PC-3 (cell line): Measurements from ENCODE around the gene SEMA4C. TPM values are rescaled to one million over a fixed set of nuclear protein-coding genes. Genes with fewer than 3 reads are reported as not detected.
A peak's percentile ranks its signal among the peaks of the same experiment; 100 is the strongest.

Experiments used
- ATAC-seq: fragments of 200-7000 bp; cut with Tn5 transposase; 2 replicates; pipeline ENCODE4 v1.9.1; 2020; ENCODE audit warnings: mild to moderate bottlenecking, moderate library complexity
- BruUV-seq: library from RNA; stranded (reverse); fragments of 400-500 nt; replicated peaks from 2 replicates; lab custom pipeline; 2021; lab: Mats Ljungman, UMichigan
- CTCF ChIA-PET: fragments of 300-600 bp; sonication (Branson Sonifier 250); formaldehyde crosslinking; loops from one replicate; lab custom pipeline; 2022; ENCODE audit warnings: antibody characterized with exemption; lab: Charles Lee
- POLR2A ChIA-PET: fragments of 300-600 bp; sonication (Branson Sonifier 250); formaldehyde crosslinking; loops from one replicate; lab custom pipeline; 2022; ENCODE audit warnings: antibody characterized with exemption; ENCODE audit not compliant: unreplicated experiment; lab: Charles Lee
- DNase-seq: peaks from one replicate; pipeline ENCODE4 v3.0.0-alpha.2; 2015
- H2AFZ ChIP-seq: fragments of 300-600 bp; sonication (generic); 2 replicates; pipeline ENCODE4 v1.6.0; 2016; ENCODE audit warnings: antibody characterized with exemption, low read length
- H3F3A ChIP-seq: fragments of 300-600 bp; sonication (generic); one replicate; pipeline ENCODE4 v1.6.0; 2017; ENCODE audit warnings: antibody characterized with exemption, low read length, control low read depth, mild to moderate bottlenecking; ENCODE audit not compliant: unreplicated experiment
- H3K27ac ChIP-seq: fragments of 300-600 bp; sonication (generic); 2 replicates; pipeline ENCODE4 v1.5.1; 2016; ENCODE audit warnings: mild to moderate bottlenecking, low read length
- H3K27me3 ChIP-seq: fragments of 300-600 bp; sonication (generic); 2 replicates; pipeline ENCODE4 v1.6.1; 2016; ENCODE audit warnings: low read length, mixed read lengths
- H3K36me3 ChIP-seq: fragments of 300-600 bp; sonication (generic); 2 replicates; pipeline ENCODE4 v1.6.1; 2016; ENCODE audit warnings: low read depth, mixed run types, low read length, mixed read lengths
- H3K4me1 ChIP-seq: fragments of 300-600 bp; sonication (generic); 2 replicates; pipeline ENCODE4 v1.5.1; 2016; ENCODE audit warnings: low read length; ENCODE audit not compliant: insufficient read depth
- H3K4me2 ChIP-seq: fragments of 300-600 bp; sonication (generic); 2 replicates; pipeline ENCODE4 v1.6.0; 2016; ENCODE audit warnings: low read length
- H3K4me3 ChIP-seq: fragments of 300-600 bp; sonication (generic); 2 replicates; pipeline ENCODE4 v1.5.1; 2016; ENCODE audit warnings: mild to moderate bottlenecking, low read length, mixed read lengths
- H3K79me2 ChIP-seq: fragments of 300-600 bp; sonication (generic); 2 replicates; pipeline ENCODE4 v1.6.1; 2017; ENCODE audit warnings: low read length, mixed read lengths
- H3K9ac ChIP-seq: fragments of 300-600 bp; sonication (generic); 2 replicates; pipeline ENCODE4 v1.6.0; 2016; ENCODE audit warnings: mild to moderate bottlenecking, low read length
- H3K9me2 ChIP-seq: fragments of 300-600 bp; sonication (generic); replicated peaks from 2 replicates; pipeline ENCODE4 v1.6.1; 2016; ENCODE audit warnings: mixed run types, low read length, mixed read lengths
- H3K9me3 ChIP-seq: fragments of 300-600 bp; sonication (generic); 2 replicates; pipeline ENCODE4 v1.6.1; 2016; ENCODE audit warnings: low read length, mixed read lengths
- H4K20me1 ChIP-seq: fragments of 300-600 bp; sonication (generic); 2 replicates; pipeline ENCODE4 v1.6.1; 2016; ENCODE audit warnings: low read length, mixed read lengths
- CTCF ChIP-seq: fragments of 300-600 bp; sonication (generic); conservative IDR thresholded peaks from 2 replicates; pipeline ENCODE4 v1.5.1; 2017; ENCODE audit warnings: antibody characterized with exemption, low read depth, mild to moderate bottlenecking, low read length
- EZH2 ChIP-seq: fragments of 300-600 bp; sonication (generic); IDR thresholded peaks from one replicate; pipeline ENCODE4 v1.6.1; 2017; ENCODE audit warnings: antibody characterized with exemption, mild to moderate bottlenecking, low read length; ENCODE audit not compliant: unreplicated experiment
- EZH2phosphoT487 ChIP-seq: fragments of 300-600 bp; sonication (generic); IDR thresholded peaks from 2 replicates; pipeline ENCODE4 v1.6.1; 2018; ENCODE audit warnings: mild to moderate bottlenecking, antibody characterized with exemption, low read length, borderline replicate concordance
- intact Hi-C: fragments of 100-400 bp; cut with micrococcal nuclease; formaldehyde crosslinking; loops from 2 replicates; pipeline ENCODE4 v1.9.0; 2023
- total RNA-seq: library from RNA; depleted of rRNA; stranded (reverse); fragments of >200 nt; gene quantifications from 2 replicates; pipeline ENCODE4 v1.2.3, GENCODE V29; 2014

The SEMA4C gene
- total RNA-seq, 1 experiment from 2014 or later = 20.6 TPM

- TSS peak; percentile 51 for BruUV-seq
- Histone ChIP-seq H4K20me1 (no peaks in the 10 kb centered on the region), H3K36me3 (peaks cover 4% of the 10 kb centered on the region; the same call in 1 of the 2 replicates), H3F3A (no peaks in the 10 kb centered on the region), H3K4me3 (peak overlapping the region; percentile 97), H3K4me1 (peaks cover 41% of the 10 kb centered on the region), H3K27ac (no peak overlapping the region), H2AFZ (peak overlapping the region; percentile 75; the same call in 1 of the 2 replicates), H3K4me2 (peak overlapping the region; percentile 98), H3K27me3 (no peaks in the 10 kb centered on the region), H3K79me2 (peaks cover 34% of the 10 kb centered on the region), H3K9me3 (no peaks in the 10 kb centered on the region), H3K9ac (no peak overlapping the region), H3K9me2 (no peaks in the 10 kb centered on the region)
- TF ChIP-seq CTCF (no peak), EZH2 (no peak), EZH2phosphoT487 (no peak)
- CTCF ChIA-PET = interaction anchor here (0.6 kb wide), 1 partner anchor 13 kb away, joined by 4 read pairs; the partner anchor contains the start of gene ANKRD39
- no peak for DNase-seq
- ATAC-seq = no peak
- POLR2A ChIA-PET = interaction anchor here (0.5 kb wide), 1 partner anchor 99 kb away, joined by 3 read pairs; no protein-coding TSS in a partner anchor
- intact Hi-C loops = loop anchor here (5.0 kb wide), 1 partner anchor 82 kb away; no protein-coding TSS in a partner anchor
Observed at GRCh38 chr2:96870626-96871255, 861 bp upstream of the SEMA4C start.

GRCh38 chr2:96869281-96869821 lies 529 bp downstream of the SEMA4C start:
- no peaks in the 10 kb centered on the region for H3K27me3 ChIP-seq
- peaks cover 35% of the 10 kb centered on the region for H3K79me2 ChIP-seq
- peak overlapping the region; percentile 91 for H3K9ac ChIP-seq
- H3K36me3 ChIP-seq = peaks cover 14% of the 10 kb centered on the region; the same call in 1 of the 2 replicates
- TF ChIP-seq CTCF = peak; percentile 12
- TF ChIP-seq EZH2 = no peak
- H3K4me2 ChIP-seq = peak overlapping the region; percentile 98
- H3K4me1 ChIP-seq = peaks cover 37% of the 10 kb centered on the region
- POLR2A ChIA-PET = no interaction called here
- intact Hi-C loops = loop anchor here (5.0 kb wide), 1 partner anchor 243 kb away; the partner anchor contains the start of gene ANKRD36
- no peaks in the 10 kb centered on the region for H3K9me3 ChIP-seq
- BruUV-seq = no TSS peak
- H3K9me2 ChIP-seq = no peaks in the 10 kb centered on the region
- CTCF ChIA-PET = interaction anchor here (1.7 kb wide), 1 partner anchor 11 kb away, joined by 18 read pairs; the partner anchor contains the start of gene ANKRD39
- H3F3A ChIP-seq = no peaks in the 10 kb centered on the region
- DNase-seq = peak; percentile 63
- H4K20me1 ChIP-seq = no peaks in the 10 kb centered on the region
- H3K27ac ChIP-seq = peak overlapping the region; percentile 38; the same call in 1 of the 2 replicates
- peak; percentile 43 for ATAC-seq
- H2AFZ ChIP-seq = peak overlapping the region; percentile 98; the same call in 1 of the 2 replicates
- peak overlapping the region; percentile 97 for H3K4me3 ChIP-seq
